Measurements from ENCODE around the gene PKIG.
"Not testable (repeated sequence)": the region's sequence is repeated elsewhere in the genome, so short reads cannot be mapped to it uniquely, and the experiment has no call there.

Gene PKIG

DNA sequence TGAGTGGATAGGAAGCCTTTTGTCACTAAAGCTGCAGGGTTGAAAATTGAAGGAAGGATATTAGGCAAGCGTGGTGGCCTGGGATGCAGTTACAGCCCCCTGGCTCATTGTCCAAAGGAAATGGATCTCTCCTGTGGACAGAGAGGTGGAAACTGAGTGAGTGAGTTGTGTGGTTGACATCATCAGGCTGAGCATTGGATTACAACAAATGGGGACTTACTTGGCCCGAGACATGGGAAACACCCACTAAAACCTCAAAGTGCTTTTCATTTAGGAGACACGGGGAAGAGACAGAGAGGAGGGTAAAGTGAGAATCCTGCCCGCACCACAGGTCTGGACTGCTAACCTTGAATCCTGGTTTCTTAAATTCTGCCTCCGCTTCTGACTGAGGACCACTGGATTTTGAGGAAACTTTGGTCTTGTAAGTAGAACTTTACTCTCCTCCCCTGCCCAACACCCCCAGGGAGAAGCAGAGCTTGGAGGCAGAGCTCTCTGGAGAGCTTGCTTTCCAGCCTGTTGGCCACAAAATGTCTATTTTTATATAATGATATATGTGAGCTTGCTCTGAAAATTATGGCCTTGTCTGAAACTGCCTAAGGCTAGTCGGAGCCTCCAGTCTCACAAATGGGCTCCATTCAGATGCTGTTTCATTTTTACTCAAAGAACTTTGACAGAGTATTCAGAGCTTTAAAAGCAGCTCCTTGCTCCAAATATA, at the start of gene PKIG:
Gene PKIG (plus strand): TSS at position 269 of the 715 bp plus-strand sequence. CDS start 31,978 bp downstream, outside the sequence.
- DNase-seq (ENCODE audit: low spot score), result no peak

GRCh38 chr20:44532981-44533331, 49.4 kb upstream of the PKIG start:
- DNase-seq (ENCODE audit: low spot score), result no peak

DNA sequence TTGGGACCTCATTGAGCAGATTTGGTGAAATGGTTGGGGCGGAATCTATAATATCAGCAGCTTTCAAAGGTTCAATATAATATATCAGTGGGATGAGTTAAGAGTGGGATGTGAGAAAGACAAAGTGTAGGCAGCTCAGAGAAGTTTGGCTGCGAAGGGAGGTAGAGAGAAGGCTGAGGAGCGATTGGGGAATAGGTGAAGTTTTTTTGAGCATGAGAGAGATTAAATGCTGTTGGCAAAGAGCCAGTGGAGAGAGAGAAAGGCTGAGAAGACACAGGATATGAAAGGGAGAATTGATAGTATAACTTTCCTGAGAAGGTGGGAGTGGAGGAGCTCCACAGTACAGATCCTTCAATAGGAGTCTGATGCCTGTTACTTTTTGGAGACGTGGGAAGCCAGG, 48.5 kb upstream of the PKIG start:
- DNase-seq (ENCODE audit: low spot score), result no peak

DNA sequence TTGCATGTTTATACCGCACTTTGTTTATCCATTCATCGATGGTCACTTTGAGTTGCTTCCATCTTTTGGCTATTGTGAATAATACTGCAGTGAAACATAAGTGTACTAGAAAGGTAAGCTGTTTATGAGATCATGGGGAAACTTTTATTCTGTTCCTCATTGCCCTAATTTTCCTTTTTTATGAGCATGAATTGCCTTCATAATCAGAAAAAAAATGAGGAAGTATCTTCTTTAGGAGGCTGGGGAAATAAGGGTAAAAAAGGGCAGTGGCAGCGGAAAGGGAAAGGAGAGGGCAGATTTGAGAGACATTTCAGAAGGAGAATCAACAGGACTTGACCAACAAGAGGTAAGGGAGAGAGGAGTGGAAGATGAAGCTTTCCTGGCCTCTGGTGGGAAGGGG, 46.2 kb upstream of the PKIG start:
- no peak for DNase-seq (ENCODE audit: low spot score)

- DNase-seq (ENCODE audit: low spot score), result no peak
Observed at GRCh38 chr20:44537993-44538392, 44.4 kb upstream of the PKIG start.

DNA sequence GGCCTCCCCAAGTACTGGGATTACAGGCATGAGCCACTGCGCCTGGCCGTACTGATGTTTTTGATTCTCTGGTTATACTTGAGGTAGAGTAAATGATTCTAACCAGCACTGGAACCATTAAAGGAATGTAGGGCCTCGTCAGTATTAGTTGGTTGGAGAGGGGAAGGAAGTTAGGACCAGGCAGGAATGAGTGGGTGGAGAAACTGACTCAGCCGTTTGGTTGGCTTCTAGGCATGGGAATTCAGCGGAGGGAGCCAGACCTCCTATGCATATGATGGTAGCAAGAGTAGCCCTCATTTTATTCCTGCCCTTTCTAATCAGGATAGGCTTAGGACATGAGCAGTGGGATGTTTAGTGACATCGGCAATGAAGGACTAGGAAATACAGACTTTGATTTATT, 41.5 kb upstream of the PKIG start:
- DNase-seq (ENCODE audit: low spot score), result no peak

- no peak for DNase-seq (ENCODE audit: low spot score)
Observed at GRCh38 chr20:44541992-44542391, 40.4 kb upstream of the PKIG start.

DNA sequence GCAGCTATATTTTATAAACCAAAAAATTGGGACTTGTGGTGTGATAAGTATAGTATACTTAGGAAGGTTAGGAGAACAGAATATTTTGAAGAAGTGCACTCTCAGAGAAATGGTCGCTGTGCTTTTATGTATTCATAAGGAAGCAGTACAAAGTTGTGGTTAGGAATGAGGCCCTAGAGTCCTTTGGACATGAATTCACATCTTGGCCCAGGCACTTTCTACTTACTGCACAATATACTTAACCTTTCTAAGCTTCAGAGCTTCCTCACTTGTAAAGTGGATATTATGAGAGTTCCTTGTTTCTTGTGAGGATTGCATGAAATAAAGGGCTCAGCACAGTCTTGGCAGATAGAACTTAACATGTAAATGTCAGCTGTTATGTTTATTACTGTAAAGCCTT, 39.5 kb upstream of the PKIG start:
- no peak for DNase-seq (ENCODE audit: low spot score)

DNA sequence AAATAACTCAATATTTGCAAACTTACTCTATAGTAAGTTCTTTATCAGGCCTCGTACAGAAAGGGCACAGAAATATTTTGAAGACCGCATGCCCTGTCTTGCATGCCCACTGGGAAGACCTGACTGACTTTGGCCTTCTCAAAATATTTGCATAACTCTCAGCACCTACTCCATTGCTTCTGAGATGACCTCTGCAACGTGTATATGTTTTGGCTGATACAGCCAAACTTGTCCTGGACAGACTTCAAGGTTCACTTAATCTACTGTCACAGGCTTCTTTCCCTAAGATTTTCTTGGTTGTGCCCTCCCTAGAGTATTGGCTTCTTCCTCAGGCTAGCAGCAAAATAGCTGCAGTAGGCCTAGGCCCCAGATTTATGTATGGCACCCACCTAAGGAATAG, 39.0 kb upstream of the PKIG start:
- no peak for DNase-seq (ENCODE audit: low spot score)

- no peak for DNase-seq (ENCODE audit: low spot score)
Observed at GRCh38 chr20:44544263-44544662, 38.1 kb upstream of the PKIG start.

GRCh38 chr20:44547419-44547818, 35.0 kb upstream of the PKIG start:
- DNase-seq (ENCODE audit: low spot score), result no peak

GRCh38 chr20:44549123-44549522, 33.3 kb upstream of the PKIG start:
- no peak for DNase-seq (ENCODE audit: low spot score)

DNA sequence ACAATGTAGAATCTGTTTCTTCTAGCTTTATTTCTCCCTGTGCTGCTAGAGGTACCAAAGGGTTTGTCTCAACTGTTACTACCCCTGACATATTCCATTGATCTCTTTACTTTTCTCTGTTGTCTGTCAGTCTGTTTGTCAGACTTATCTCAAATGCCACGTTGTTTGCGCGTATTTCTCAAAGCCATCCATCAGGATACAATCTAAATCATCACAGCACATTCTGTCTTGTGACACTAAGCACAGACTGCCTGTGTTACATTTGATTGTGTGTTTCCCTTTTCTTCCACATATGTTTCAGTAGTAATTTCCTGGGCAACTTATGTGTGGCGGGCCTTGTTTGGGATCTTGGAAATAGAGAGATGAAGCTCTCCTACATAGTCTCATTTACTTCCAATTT, 30.3 kb upstream of the PKIG start:
- no peak for DNase-seq (ENCODE audit: low spot score)

DNA sequence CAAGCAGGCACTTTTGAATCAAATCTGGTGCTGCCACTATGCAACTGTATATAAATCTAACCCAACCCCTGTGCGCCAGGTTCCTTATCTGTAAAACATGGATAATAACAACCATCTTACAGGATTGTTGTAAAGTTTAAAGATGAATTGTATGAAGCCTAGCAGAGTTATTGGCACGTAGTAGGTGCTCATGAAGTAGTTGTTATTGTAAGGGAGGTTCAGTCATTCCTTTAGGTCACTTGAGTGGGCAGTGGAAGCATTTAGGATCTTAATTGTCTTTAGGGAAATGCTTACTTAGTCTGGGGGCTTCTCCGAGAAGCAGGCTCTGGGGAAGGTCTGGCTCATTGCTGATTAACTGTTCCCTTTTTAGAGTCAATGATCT, 29.8 kb upstream of the PKIG start:
- no peak for DNase-seq (ENCODE audit: low spot score)

DNA sequence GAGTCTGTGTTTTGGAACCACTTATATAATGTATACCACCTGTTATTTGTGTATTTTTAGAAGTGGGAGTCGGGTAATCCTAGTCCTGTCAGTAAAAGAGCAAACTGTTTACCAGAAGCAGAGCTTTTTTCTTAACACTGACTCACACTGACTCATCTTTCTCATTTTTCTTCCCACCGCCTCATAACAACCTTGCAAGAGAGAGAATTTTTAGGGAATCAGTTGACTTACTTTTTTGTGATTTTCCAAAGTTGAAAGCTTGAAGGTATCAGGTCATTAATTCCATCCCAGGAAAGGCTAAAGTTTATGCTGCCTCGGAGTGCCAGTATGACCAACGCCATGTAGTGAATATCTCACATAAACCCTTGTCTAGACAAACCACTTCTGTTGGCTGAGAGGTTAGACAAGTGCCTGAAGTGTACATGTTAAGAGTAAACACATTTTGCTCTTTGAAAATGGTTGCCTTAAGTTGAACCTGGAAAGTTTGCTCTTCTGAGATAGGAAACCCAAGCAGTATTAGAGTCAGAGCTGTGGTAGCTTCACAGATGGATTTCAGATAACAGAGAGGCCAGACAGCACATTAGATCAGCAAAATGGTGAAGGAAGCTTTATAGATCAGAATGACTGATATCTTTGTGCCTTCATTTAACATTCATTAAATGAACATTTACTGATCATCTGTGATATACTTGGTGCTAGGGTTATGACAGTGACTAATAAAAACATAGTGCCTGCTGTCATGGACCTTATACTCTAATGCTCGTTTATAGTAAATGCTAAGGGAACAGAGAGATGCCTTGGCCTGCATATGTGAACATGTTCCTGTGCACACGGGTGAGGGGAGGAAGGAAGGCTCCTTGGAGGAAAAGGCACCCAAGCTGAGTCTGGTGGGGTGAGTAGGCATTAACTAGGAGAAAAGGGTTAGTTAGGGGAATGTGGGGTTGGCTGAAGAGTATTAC, 29.1 kb upstream of the PKIG start:
- no peak for DNase-seq (ENCODE audit: low spot score)

- no peak for DNase-seq (ENCODE audit: low spot score)
Observed at GRCh38 chr20:44559302-44559701, 23.1 kb upstream of the PKIG start.

- no peak for DNase-seq (ENCODE audit: low spot score)
Observed at GRCh38 chr20:44560229-44560628, 22.1 kb upstream of the PKIG start.

DNA sequence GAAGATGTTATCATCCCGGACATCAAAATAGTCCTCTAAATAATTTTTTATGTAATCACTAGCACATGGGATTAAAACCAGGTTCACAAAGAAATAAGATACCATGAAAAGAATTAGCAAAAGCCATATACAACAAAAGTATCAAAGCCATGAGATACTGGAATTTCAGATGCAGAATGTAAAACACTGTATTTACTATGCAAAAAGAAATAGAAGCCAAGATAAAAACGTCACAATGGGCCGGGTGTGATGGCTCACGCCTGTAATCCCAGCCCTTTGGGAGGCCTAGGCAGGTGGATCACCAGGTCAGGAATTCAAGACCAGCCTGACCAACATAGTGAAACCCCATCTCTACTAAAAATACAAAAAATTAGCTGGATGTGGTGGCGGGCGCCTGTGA, 21.6 kb upstream of the PKIG start:
- DNase-seq (ENCODE audit: low spot score), result not testable (repeated sequence)

DNA sequence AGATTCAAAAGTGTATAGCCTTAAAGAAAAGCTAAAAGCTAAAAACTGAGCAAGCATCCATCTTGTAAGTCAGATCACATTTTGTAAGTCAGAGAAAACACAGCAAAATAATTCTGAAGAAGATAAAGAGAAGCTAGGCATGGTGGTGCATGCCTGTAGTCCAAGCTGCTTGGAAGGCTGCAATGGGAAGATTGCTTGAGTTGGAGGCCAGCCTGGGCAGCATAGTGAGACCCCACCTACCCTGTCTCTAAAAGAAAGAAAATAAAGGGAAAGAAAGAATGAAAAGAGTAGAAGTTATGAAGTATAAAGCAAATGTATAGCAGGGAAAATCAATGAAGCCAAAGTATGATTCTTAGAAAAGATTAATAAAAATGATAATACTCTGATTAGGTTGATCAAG, 20.5 kb upstream of the PKIG start:
- no peak for DNase-seq (ENCODE audit: low spot score)

- no peak for DNase-seq (ENCODE audit: low spot score)
Observed at GRCh38 chr20:44566018-44566417, 16.4 kb upstream of the PKIG start.

- no peak for DNase-seq (ENCODE audit: low spot score)
Observed at GRCh38 chr20:44566811-44567210, 15.6 kb upstream of the PKIG start.

- DNase-seq (ENCODE audit: low spot score), result no peak
Observed at GRCh38 chr20:44570367-44570766, 12.0 kb upstream of the PKIG start.

DNA sequence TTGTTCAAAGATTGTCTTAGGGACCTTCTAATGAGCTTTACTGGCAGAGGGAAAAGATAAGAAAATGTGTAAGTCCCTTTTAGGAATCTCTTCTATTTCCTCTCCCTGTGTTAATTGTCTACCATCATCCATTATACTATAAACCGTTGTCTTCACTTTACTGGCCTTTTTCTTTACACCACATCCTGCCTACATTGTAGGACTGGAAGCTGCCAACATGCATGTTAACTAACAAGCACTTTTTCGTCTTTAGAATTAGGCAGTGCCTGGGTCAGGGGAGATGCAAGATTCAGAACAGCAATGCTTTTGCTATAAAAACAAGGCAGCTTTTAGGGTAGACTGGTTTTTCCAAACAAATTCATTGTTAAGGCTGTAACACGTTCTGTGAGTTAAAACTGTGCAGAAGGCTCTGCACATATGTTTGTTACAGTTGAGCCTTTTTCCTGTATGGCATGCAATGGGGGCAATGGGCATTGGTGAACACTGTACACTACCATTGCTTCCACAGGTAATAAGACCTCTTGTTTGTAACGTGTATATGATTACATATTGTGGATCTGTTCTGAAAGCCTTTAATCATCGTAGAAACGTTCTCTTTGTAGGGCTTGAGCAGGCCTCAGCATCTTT, 10.9 kb upstream of the PKIG start:
- DNase-seq (ENCODE audit: low spot score), result no peak
